Measurements from ENCODE around the gene ITIH1.
"Not testable (repeated sequence)": the region's sequence is repeated elsewhere in the genome, so short reads cannot be mapped to it uniquely, and the experiment has no call there.

The ITIH1 gene

DNA sequence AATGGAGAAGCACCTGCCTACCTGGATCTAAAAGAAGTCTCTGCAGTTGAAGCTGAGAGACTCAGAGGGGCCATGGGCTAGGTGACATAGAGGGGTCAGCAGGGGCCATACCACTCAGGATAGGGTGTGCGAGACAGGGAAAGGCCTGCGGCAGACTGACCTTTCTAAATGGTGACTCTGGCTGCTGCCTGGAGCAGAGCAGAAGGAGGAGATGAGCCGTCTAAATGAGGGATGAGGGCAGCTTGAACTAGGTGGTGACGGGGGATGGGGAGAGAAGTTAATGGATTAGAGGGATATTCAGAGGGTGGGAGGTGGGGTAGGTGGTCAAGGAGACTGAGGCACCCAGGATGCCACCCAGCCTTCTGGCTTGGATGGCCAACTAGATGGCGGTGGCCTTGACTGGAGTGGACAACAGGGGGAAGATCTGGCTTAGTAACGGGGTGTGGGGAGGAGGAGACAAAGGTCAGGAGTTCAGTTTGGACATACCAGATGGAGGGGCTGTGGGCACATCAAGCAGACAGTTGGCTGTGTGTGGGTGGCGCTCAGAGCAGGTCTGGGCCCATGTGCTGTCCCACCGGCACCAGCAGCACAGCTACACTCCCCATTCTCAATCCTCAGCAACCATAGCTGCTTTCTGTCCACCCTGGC lies 3.2 kb upstream of the ITIH1 start:
- no peak for DNase-seq (ENCODE audit: low spot score)

- no peak for DNase-seq (ENCODE audit: low spot score)
Observed at GRCh38 chr3:52774901-52775864, 2.2 kb upstream of the ITIH1 start.

- DNase-seq (ENCODE audit: low spot score): no peak
Observed at GRCh38 chr3:52775877-52776276, 1.5 kb upstream of the ITIH1 start.

DNA sequence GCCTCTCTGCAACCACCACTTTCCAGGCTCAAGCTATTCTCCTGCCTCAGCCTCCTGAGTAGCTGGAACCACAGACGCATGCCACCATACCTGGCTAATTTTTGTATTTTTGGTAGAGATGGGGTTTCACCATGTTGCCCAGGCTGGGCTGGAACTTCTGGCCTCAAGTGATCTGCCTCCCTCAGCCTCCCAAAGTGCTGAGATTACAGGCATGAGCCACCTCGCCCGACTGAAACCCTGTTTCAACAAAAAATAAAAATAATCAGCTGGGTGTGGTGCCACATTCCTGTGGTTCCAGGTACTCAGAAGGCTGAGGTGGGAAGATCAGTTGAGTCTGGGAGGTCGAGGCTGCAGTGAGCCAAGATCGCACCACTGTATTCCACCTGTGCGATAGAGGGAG lies 913 bp upstream of the ITIH1 start:
- DNase-seq (ENCODE audit: low spot score): not testable (repeated sequence)

DNA sequence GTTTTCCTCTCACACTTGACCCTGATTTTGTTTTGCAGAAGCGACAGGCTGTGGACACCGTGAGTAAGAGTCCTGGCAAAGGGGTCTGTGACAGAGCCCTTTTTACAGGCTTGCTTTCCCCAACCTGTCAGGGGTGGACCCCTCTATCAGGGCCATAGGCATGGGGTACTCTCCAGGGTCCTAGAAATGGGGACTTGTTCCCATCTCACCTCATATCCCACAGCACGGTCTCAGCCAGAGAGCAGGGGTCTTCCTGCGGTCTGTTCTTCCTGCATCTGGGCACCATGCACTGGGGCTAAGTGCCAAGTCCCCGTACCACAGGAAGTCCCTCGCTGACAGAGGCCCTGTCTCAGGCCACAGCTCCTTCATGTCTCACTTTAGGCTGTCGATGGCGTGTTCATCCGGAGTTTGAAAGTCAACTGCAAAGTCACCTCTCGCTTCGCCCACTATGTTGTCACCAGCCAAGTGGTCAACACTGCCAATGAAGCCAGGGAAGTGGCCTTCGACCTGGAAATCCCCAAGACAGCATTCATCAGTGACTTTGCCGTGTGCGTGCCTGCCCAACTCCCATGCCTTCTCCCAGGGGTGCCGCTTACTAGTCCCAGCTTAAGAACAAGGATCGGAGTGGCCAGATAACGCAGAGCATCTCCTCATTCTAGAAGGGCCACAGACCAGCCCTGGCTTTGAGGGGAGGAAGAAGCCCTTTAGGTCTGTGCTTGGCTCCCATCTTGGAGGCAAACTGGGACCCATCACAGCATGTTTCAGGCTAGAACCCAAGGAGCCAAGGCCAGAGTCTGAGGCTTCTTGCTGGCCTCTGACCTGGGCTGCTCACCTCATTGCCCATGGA lies 783 bp downstream of the ITIH1 start:
- DNase-seq (ENCODE audit: low spot score): no peak

DNA sequence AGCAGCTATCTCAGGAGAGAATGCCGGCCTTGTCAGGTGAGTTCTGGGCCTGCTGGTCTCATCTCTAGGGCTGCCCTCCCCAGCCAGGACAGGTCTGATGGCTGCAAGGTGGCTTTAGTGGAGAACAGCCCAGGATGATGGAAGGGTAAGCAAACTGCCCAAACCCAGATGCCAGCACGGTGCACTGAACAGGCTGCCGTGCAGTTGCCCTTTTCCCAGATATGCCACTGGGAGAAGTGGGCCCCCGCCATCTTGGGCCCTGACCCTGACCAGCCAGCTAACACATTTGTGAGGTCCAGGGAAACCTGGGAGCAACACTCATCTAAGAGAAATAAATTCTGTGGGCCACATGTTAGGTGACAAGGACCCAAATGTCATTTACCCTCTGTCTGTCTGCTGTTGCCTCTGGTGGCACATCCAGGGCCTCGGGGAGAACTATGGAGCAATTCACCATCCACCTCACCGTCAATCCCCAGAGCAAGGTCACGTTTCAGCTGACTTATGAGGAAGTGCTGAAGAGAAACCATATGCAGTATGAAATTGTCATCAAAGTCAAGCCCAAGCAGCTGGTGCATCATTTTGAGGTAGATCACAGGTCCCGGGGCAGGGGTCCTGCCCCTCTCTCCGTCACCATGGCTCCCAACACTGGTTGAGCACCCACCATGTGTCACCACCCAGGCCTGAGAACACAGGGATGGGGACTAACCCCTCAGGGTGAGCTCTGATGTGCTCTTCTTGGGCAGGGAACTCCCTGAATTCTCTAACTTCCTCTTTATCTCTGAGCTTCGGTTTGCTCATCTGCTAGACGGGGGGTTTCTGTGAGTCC lies 1.8 kb downstream of the ITIH1 start:
- no peak for DNase-seq (ENCODE audit: low spot score)

GRCh38 chr3:52779837-52780585 lies 2.6 kb downstream of the ITIH1 start:
- DNase-seq (ENCODE audit: low spot score): no peak

DNA sequence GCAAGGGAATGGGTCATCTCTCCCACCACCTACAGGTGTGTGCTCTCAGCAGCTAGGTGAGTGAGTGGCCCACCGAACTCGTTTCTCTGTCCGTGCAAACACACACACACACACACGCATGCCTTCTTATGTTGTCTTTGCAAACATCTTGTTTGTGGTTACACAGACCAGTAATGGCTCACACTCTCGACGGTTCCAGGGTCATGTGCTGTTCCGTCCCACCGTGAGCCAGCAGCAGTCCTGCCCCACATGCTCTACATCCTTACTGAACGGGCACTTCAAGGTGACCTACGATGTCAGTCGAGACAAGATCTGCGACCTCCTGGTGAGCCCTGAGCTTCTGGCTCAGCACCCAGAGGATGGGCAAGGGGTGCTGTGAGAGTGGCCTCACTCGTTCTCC lies 4.3 kb downstream of the ITIH1 start:
- no peak for DNase-seq (ENCODE audit: low spot score)

DNA sequence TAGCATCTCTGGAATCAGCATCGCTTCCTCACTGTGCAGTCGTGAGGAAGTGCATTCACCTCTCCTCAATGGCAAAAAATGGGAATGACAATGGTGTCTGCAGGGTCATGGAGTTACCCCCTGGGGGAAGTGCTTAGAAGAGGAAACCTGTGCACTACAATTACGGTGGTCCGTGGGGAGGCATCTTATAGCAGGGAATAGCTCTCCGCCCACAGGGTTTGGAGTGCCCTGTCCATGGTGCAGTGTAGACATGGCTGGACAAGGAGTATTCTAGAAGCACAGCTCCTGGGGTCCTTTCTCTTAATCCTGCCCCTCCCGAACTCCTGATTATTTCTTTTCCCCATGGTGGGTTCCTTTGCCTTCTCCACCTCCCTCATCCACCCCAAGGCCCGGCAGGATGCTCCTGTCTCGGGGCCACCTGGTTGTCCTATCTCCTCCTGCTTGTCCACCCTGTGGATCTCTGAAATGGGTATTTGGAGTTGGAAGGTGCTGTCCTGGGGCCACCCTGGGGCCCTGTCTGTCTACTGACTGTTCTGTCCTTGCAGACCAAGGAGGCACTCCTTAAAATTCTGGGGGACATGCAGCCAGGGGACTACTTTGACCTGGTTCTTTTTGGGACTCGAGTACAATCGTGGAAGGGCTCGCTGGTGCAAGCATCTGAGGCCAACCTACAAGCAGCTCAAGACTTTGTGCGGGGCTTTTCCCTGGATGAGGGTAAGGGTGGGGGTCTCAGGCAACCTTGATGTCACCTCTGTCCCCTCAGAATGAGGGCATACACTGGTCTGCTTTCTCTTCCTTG lies 5.2 kb downstream of the ITIH1 start:
- DNase-seq (ENCODE audit: low spot score): no peak

GRCh38 chr3:52783211-52783555 lies 5.8 kb downstream of the ITIH1 start:
- DNase-seq (ENCODE audit: low spot score): no peak

DNA sequence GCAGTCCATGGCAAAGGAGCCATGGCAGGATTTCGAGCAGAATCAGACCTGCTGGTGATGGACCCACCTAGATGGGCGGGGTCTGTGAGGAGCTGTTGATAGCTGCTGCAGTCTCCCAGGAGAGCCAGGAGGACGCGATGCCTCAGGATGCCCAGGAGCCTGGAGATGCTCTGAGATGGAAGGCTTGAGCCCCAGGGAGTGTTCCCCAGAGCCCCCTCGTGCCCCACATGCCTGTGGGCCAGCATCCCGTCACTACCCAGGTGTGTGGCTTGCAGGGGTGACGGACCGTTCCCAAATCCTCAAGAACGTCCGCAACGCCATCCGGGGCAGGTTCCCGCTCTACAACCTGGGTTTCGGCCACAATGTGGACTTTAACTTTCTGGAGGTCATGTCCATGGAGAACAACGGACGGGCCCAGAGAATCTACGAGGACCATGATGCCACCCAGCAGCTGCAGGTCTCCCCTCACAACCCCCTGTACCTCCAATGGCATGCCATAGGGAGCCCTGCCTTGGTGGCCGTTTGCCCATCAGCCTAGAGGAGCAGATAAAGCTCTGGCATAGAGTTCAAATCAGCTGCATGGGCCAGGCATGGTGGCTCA lies 6.7 kb downstream of the ITIH1 start:
- DNase-seq (ENCODE audit: low spot score): no peak

GRCh38 chr3:52784931-52785590 lies 7.7 kb downstream of the ITIH1 start:
- DNase-seq (ENCODE audit: low spot score): no peak

GRCh38 chr3:52786330-52787215 lies 9.2 kb downstream of the ITIH1 start:
- no peak for DNase-seq (ENCODE audit: low spot score)

DNA sequence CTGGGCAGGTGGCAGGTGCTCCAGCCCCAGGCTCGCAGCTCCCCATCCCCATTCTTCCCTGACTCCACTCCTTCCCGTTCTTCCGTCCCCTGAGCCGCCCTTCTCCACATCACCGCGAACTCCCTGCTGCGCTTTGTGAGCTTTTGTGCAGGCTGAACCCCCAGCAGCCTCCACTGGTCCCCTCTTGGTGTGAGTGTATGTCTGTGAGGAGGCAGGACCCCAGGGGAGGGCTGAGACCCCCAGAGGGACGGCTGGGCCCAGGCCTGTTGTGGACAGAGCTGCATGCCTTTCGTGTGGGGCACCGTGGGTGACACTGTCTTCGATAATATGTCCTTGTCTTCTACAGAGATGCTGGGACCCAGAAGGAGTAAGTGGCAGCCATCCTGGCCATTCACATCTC lies 9.8 kb downstream of the ITIH1 start:
- DNase-seq (ENCODE audit: low spot score): no peak

- DNase-seq (ENCODE audit: low spot score): no peak
Observed at GRCh38 chr3:52787672-52788625, 10.6 kb downstream of the ITIH1 start.

- DNase-seq (ENCODE audit: low spot score): no peak
Observed at GRCh38 chr3:52788890-52789745, 11.7 kb downstream of the ITIH1 start.
